Astrocyte of the hippocampus (primary cell): Measurements from ENCODE around the gene SHLD2.
"Not testable (repeated sequence)": the region's sequence is repeated elsewhere in the genome, so short reads cannot be mapped to it uniquely, and the experiment has no call there.

Experiments
- DNase-seq: peaks from one replicate; pipeline ENCODE4 v3.0.0; 2011; ENCODE audit warnings: low read depth, low spot score

The SHLD2 gene

GRCh38 chr10:87142230-87143108 is 47.5 kb downstream of the SHLD2 start:
- DNase-seq, result peak; percentile 43

DNA sequence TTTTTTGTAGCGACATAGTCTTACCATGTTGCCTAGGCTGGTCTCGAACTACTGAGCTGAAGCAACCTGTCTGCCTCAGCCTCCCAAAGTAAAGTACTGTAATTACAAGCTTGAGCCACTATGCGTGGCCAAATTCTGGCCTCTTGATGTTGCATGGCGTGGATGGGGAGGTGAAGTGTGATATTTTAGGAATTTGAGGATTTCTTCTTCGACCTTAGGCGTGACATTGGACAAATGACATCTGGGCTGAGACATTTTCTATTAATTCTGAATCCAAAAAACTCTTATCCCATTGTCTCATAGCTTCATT is 48.1 kb downstream of the SHLD2 start:
- DNase-seq, result peak; percentile 0

DNA sequence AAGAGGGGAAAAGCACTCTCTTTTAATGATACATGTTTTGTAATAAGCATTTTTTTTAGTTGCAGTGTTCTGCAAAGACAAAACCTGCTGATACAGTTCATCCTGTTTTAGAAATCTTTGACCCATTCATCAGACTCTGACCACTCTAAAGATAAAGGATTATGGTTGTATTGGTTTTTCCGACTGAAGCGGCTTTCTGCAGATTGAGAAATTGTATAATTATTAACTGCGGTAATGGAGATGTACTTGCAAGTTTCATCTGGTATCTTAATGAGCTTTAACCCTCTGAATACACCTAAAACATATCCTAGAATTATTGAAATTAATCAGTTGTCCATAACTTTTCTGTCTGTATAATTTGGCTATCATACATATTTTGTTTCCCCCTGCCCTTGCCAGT is 50.6 kb downstream of the SHLD2 start:
- not testable (repeated sequence) for DNase-seq

DNA sequence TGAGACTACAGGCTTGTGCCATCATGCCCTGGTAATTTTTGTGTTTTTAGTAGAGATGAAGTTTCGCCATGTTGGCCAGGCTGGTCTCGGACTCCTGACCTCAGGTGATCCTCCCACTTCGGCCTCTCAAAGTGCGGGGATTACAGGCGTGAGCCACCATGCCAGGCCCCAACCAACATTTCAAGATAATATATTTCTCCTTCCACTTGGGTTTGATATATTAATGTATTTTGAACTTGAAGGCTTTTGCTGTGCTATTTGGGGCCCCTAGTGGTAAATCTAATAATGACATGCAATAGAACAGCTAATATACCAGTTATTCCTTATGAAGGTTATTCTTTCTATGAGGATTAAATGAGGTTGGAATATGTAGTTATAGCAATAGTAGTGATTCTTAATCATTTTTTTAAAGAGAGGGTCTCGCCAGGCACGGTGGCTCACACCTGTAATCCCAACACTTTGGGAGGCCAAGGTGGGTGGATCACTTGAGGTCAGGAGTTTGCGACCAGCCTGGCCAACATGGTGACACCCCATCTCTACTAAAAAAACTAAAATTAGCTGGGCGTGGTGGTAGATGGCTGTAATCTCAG is 54.1 kb downstream of the SHLD2 start:
- not testable (repeated sequence) for DNase-seq

GRCh38 chr10:87151516-87151915 is 56.5 kb downstream of the SHLD2 start:
- DNase-seq, result not testable (repeated sequence)

GRCh38 chr10:87156841-87157240 is 61.8 kb downstream of the SHLD2 start:
- peak; percentile 4 for DNase-seq

DNA sequence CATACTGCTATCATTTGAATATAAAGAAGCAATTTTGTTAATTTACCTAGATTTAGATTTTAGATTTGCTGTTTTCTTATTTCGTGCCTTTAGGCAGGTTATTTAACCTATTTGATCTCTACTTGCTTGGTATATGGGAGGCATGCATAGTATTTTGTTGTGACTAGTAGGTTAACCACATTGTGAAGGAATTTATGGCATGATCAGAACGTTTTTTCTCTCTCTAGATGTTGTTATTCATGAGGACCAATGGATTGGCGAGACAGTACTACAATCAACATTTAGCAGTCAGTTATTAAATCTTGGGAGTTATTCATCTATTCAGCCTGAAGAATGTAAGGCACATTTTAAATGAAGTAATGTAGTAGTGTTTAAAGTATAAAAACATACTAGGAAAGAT is 62.8 kb downstream of the SHLD2 start:
- peak; percentile 78 for DNase-seq

DNA sequence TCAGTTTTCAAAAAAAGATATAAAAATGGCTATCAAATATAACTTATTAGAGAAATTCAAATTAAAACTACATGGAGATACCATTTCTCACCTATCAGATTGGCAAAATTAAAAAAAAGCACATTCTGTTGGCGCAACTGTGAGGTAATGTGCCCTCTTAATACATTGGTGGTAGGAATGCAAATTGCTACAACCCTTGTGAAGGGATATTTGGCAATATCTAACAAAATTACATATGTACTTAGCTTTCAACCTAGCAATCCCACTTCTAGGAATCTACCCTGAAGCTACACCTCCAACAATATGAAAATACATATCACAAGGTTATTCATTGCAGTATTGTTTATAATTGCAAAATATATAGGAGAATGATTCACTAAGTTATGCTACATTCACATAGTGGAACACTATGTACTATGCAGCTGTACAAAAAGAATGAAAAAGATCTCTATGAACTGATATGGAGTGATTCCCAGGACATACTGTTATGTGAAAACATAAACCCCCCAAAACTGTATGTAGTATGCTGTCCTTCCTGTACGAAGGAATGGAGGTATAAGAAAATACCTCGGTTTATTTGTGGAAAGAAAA is 67.8 kb downstream of the SHLD2 start:
- DNase-seq, result not testable (repeated sequence)

DNA sequence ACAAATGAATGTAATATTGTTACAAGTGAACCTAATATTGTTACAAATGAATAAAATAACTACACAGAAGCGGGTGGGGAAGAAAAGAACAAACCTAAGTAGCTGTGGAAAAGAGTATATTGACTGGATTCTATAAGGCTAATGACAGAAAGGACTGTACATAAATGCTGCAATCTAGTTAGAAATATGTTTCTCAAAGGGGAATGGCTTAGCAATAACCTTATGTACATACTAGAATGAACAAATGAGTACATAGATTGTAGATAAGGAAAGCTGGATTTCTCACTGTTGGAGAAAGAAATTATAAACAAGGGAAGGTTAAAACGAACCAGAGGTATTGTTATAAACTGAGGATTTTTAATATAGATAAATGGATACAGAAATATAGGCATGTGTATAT is 68.4 kb downstream of the SHLD2 start:
- not testable (repeated sequence) for DNase-seq

- not testable (repeated sequence) for DNase-seq
These were observed 74.9 kb downstream of the SHLD2 start for GRCh38 chr10:87169857-87170256.

- not testable (repeated sequence) for DNase-seq
These were observed 75.7 kb downstream of the SHLD2 start for GRCh38 chr10:87170705-87171104.

DNA sequence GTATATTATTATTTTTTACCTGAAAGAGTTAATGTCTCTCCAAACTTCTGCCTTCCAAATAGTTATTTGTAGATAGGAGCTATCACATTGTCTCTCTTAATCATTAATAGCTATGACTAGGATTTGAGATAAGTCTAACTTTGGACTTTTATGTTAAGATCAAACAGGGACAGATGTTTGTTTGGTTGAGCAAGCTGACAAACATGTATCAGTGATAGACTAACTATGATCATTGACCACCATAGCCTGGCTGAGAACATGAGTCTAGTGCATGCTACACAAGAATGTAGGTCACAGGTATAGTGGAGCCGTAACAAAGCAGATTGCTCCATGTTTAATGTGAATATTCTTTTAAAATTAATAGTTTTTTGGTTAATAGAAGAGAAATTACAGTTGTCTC is 76.7 kb downstream of the SHLD2 start:
- DNase-seq, result not testable (repeated sequence)

DNA sequence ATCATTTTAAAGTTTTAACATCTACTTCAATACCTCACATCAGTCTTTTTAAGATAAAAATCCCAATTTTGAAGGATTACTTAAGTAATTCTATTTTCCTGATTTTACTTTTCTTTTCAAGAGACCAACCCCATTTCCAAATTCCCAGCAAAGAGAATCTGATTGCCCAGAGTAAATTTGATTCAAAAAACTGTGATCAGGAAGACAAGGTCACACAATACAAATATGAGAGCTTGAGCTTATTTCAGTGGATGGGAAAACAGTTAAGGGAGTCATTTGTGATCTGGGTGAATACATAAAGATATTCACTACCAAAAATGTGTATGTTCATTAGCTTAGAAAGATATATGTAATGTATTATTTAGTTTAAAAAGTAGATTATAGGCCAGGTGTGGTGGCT is 77.2 kb downstream of the SHLD2 start:
- not testable (repeated sequence) for DNase-seq

DNA sequence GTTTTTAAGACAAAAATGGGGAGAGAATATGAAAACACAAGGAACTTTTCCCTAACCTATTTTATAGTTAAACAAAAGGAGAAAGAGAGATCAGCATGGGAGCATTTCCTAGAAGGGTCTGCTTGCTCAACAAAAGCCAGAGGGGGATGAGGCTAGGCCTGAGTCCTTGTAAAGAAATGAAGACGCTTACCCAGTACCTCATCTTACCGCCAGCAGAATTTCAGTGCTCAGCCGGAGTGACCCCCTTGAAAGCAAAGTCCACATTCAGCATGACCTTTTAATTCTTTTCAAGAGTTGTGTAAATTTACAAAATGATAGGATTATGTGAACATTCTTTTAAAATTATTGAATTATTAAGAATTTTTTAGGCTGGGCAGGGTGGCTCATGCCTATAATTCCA is 82.6 kb downstream of the SHLD2 start:
- not testable (repeated sequence) for DNase-seq

DNA sequence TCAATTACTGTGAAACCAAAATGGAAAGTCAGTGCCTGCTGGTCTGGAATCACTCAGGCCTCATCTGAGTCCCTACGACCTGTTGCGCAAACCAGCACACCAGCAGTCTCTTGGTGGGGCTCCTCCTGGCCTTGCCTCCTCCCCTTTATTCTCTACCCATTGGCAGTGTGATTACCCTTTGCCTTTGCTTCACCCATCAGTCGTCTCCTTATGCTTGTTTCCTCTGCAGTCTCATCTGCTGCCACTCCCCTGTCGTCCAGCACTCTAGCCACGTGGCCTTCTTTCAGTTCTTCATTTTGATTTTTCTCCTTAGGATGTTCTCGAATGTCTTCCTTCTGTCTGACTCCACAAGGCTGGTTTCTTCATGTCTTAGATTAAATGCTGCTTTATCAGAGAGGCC is 89.4 kb downstream of the SHLD2 start:
- DNase-seq, result not testable (repeated sequence)

DNA sequence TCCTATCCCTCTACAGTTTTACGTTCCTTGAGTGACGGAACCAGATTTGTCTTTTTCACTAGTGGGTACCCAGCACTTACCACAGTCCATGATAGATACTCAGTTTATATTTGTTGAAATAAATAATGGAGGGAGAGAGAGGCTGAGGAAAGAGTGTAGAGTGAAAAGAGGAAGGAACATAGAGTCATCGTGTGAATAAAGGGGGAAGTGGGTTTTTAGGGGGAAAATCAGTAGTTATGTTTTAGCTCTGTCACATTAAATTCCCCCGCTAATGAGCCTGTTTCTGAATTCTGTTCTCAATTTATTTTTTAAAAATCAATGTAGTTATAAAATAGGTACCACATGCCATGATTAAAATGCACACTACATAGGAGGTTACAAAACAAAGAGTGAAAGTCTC is 91.0 kb downstream of the SHLD2 start:
- not testable (repeated sequence) for DNase-seq

GRCh38 chr10:87187573-87187972 is 92.6 kb downstream of the SHLD2 start:
- not testable (repeated sequence) for DNase-seq

DNA sequence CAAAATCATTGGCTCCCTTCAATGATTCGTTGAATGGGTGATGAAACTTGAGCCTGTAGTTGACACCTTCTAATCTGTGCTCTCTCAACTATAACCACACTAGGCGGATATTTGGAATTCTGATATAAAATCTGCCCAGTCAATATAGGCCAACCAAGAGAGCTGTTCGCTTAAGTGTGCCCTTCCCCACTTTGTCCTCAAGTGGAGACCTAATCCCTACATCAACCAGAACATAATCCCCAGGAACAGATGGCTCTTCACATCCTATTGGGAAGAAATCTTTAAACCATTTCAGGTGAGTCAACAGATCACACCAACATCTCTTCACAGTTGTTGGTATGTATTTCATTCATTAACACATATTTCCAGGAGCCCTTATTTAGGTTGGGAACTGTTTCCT is 96.8 kb downstream of the SHLD2 start:
- not testable (repeated sequence) for DNase-seq

- peak; percentile 11 for DNase-seq
These were observed 105.9 kb downstream of the SHLD2 start for GRCh38 chr10:87200924-87201323.

DNA sequence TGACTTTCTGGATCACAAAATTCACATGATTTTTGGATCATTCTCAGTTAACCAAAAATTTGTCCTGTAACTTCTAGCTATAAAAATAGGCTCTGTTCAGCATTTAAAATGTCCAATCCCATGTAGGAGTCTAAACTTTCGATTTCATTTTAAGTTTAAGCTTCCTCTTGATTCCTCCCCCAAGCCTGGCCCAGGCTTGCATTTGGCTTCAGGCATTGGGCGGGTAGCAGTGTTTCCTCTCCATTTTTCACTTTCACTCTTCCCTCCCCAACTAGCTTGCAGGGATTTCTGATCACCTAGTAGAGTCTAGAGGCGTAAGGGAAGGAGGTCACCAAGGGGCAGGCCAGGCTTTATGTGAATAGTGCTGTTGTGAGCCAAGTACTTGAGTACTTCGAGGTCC is 109.8 kb downstream of the SHLD2 start:
- DNase-seq, result not testable (repeated sequence)

DNA sequence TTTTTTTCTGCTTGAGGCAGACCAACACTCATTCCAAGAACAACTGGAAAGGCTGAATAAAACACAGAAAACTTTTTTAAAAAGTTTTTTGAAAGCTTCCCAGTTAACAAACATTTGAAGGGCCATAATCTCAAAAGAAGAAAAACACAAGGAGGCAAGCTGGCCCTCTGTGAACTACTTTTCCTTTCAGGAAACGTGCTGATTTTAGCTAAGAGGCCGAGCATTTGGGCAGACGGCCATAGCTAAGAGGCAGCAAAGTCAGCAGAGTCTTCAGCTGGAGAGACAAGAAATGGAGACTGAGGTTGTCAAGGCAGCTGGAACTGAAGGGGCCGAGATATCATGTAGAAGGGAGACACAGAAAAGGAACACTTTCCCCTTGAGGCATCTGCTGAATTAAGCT is 111.9 kb downstream of the SHLD2 start:
- not testable (repeated sequence) for DNase-seq

GRCh38 chr10:87210309-87210708 is 115.3 kb downstream of the SHLD2 start:
- DNase-seq, result not testable (repeated sequence)

- DNase-seq, result peak; percentile 19
These were observed 116.8 kb downstream of the SHLD2 start for GRCh38 chr10:87211848-87212247.
